Left kidney (tissue), 2 donors: ENCODE results near the gene SNPH. TPM values are rescaled to one million over a fixed set of nuclear protein-coding genes. Genes with fewer than 3 reads are reported as not detected.
"Not testable (repeated sequence)": the region's sequence is repeated elsewhere in the genome, so short reads cannot be mapped to it uniquely, and the experiment has no call there.

ENCODE experiments used
- DNase-seq: peaks from one replicate; pipeline ENCODE4 v3.0.0-alpha.2; 2013
- polyA plus RNA-seq: library from polyadenylated mRNA; unstranded; fragments of 120-200 nt; gene quantifications from one replicate; pipeline ENCODE4 v1.2.1, GENCODE V29; 2013; ENCODE audit not compliant: insufficient read length

The SNPH gene
- polyA plus RNA-seq, 1 donor: 3.3 TPM

DNA sequence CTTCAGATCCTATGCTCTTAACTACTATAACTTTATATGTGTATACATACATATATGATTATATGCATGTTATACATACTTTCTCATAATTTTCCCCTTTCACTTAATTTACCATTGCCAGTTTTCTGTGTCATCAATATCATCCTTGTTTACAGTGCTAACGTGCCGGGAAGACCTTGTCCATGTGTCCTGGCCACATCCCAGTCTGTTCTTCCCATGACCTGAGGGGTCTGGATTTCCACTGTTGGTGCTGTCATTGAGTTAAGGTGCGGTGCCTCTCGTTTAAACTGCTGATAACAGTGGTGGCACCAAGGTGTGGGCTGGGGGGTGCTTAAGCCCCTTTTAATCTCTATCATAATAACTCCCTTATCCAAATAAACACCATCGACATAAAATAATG is 71.3 kb downstream of the SNPH start:
- DNase-seq: no peak

GRCh38 chr20:1338096-1338495 is 72.0 kb downstream of the SNPH start:
- no peak for DNase-seq

GRCh38 chr20:1338801-1339200 is 72.7 kb downstream of the SNPH start:
- no peak for DNase-seq

GRCh38 chr20:1341561-1342265 is 75.6 kb downstream of the SNPH start:
- DNase-seq: no peak

DNA sequence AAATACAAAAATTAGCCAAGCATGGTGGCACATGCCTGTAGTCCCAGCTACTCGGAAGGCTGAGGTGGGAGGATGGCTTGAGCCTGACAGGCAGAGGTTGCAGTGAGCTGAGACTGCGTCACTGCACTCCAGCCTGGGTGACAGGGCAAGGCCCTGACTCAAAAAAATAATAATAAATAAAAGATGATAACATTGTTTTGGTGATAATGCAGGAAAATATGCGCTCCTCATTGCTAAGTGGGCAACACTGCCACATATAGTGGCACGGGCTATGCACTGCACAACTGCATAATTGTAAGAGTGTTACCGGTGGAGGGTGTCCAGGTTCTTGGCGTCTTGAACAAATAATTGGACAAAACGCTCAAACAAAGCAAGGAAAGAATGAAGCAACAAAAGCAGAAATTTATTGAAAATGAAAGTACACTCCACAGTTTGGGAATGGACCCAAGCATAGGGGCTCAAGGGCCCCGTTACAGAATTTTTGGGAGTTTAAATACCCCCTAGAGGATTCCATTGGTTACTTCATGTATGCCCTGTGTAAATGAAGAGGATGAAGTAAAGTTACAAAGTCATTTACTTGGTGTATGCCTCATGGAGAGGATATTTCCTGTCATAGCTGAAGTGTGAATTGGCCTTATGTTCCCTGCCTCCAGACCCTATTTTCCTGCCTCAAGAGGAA is 77.5 kb downstream of the SNPH start:
- DNase-seq: not testable (repeated sequence)

DNA sequence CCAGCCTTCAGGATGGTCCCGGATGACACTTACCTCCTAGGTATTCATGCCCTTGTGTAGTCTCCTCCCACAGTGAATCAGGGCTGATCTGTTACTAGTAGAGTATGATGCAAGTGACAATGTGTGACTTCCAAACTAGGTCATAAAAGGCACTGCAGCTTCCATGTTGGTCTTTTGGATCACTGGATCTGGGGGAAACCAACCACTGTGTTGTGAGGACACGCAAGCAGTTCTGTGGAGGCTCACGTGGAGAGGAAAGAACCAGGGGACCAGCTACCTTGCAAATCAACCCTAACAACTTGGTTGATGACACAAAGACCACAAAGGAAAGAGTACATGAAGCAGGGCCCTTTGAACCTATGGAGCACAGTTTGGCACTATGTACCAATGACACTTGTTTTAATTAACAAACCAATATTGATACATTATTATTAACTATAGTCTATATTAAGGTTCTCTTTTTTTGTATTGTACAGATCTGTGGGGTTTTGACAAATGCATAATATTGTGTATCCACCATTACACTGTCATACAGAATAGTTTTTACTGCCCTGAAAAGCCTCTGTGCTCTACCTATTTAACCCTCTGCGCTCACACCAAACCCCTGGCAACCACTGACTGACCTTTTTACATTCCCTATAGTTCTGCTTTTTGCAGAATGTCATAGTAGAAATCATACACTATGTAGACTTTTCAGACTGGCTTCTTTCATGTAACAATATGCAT is 79.1 kb downstream of the SNPH start:
- DNase-seq: no peak

- no peak for DNase-seq
Measured at GRCh38 chr20:1345756-1346093, 79.6 kb downstream of the SNPH start.

DNA sequence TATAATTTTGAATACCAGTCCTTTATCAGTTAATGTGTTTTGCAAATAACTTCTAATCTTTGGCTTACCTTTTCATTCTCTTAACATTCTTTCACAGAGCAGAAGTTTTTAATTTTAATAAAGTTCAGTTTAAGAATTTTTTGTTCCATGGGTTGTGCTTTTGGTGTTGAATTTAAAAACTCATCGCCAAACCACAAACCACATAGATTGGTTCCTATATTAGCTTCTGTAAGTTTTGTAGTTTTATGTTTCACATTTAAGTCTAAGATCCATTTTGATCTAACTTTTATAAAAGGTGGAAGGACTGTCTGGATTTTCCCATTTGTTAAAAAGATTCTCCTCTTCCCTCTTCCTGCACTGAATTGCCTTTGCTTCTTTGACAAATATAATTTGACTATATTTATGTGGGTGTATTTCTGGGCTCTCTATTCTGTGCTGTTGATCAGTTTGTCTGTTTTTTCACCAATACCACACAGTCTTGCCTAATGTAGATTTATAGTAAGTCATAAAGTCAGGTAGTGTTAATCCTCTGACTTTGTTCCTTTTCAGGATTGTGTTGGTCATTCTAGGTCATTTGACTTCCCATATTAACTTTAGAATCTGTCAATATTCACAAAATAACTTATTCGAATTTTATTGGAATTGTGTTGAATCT is 80.3 kb downstream of the SNPH start:
- no peak for DNase-seq

- DNase-seq: no peak
Measured at GRCh38 chr20:1353956-1354355, 87.9 kb downstream of the SNPH start.

- DNase-seq: no peak
Measured at GRCh38 chr20:1357921-1358671, 92.0 kb downstream of the SNPH start.

Other genes with a start within 250 kb of the SNPH start
- gene PSMF1, start 147.7 kb upstream of the SNPH start, polyA plus RNA-seq: 111 TPM
- 5.2 TPM for gene TMEM74B, start 81.3 kb upstream of the SNPH start, polyA plus RNA-seq
- gene C20orf202, start 62.8 kb upstream of the SNPH start, polyA plus RNA-seq: 0.43 TPM
- gene RAD21L1, start 40.2 kb upstream of the SNPH start, polyA plus RNA-seq: not detected
- 1.7 TPM for gene SDCBP2, start 62.8 kb downstream of the SNPH start, polyA plus RNA-seq
- gene FKBP1A, start 126.8 kb downstream of the SNPH start, polyA plus RNA-seq: 362 TPM
- gene NSFL1C, start 200.6 kb downstream of the SNPH start, polyA plus RNA-seq: 104 TPM
- gene SIRPB2, start 225.1 kb downstream of the SNPH start, polyA plus RNA-seq: 0.88 TPM